ENCODE data around the gene ELOB.
A peak's percentile ranks its signal among the peaks of the same experiment; 100 is the strongest.

ELOB gene

DNA sequence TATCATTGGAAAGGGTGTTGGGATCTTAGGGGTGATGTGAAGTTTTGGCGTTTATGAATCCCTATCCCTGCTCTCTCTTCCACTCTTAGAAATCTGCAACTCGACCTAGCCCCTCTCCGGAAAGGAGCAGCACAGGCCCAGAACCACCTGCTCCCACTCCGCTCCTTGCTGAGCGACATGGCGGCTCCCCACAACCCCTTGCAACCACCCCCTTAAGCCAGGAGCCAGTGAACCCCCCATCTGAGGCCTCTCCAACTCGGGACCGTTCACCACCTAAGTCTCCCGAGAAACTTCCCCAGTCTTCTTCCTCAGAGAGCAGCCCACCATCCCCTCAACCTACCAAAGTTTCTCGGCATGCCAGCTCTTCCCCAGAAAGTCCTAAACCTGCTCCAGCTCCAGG is 15.6 kb downstream of the ELOB start:
- peaks cover 3 to 21% (median 12%) of the 10 kb centered on the region in 5 donors for H3K4me1 ChIP-seq (ENCODE audit: control insufficient read depth in 5 of 5, insufficient read depth in 5 of 5, low read length in 5 of 5)
- no peaks in the 10 kb centered on the region for H3K9me3 ChIP-seq (ENCODE audit: control insufficient read depth in 5 of 5, low read length in 5 of 5)
- H3K36me3 ChIP-seq (ENCODE audit: control insufficient read depth in 5 of 5, insufficient read depth in 5 of 5, low read length in 5 of 5), result peaks cover 34 to 100% (median 92%) of the 10 kb centered on the region in 5 donors
- H3K27me3 ChIP-seq (ENCODE audit: control insufficient read depth in 5 of 5, insufficient read depth in 4 of 5, low read length in 5 of 5), result no peaks in the 10 kb centered on the region
- H3K4me3 ChIP-seq (ENCODE audit: low read depth in 1 of 5, low read length in 5 of 5), result no peak overlapping the region
- H3K27ac ChIP-seq (ENCODE audit: low read depth, low read length), result no peak overlapping the region
- no peak overlapping the region for H3K9ac ChIP-seq (ENCODE audit: low read length in 5 of 5)

DNA sequence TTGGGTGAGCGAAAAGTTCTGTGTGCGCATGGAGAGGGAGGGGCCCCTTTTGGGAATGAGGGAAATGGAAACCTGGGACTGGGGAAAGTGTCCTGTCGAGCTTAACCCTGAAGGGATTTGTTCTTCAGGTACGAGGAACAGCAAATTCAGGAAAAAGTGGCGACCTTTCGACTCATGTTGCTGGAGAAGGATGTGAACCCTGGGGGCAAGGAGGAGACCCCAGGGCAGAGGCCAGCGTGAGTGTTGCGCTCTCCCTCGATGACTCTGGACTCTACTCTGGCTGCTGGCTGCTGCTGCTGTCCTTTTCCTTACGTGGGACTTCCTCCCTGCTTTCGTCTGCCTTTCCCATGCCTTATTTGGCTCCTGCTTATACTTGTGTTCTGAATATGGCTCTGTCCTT is 19.7 kb downstream of the ELOB start:
- Histone ChIP-seq H3K27me3 (ENCODE audit: control insufficient read depth in 5 of 5, insufficient read depth in 4 of 5, low read length in 5 of 5) (no peaks in the 10 kb centered on the region), H3K27ac (ENCODE audit: low read depth, low read length) (no peak overlapping the region), H3K36me3 (ENCODE audit: control insufficient read depth in 5 of 5, insufficient read depth in 5 of 5, low read length in 5 of 5) (peaks cover 22 to 61% (median 51%) of the 10 kb centered on the region in 5 donors), H3K9me3 (ENCODE audit: control insufficient read depth in 5 of 5, low read length in 5 of 5) (no peaks in the 10 kb centered on the region), H3K4me3 (ENCODE audit: low read depth in 1 of 5, low read length in 5 of 5) (no peak overlapping the region), H3K4me1 (ENCODE audit: control insufficient read depth in 5 of 5, insufficient read depth in 5 of 5, low read length in 5 of 5) (peaks cover 10 to 47% (median 44%) of the 10 kb centered on the region in 5 donors), H3K9ac (ENCODE audit: low read length in 5 of 5) (peak overlapping the region in 1 of 5 donors; percentile 8)

DNA sequence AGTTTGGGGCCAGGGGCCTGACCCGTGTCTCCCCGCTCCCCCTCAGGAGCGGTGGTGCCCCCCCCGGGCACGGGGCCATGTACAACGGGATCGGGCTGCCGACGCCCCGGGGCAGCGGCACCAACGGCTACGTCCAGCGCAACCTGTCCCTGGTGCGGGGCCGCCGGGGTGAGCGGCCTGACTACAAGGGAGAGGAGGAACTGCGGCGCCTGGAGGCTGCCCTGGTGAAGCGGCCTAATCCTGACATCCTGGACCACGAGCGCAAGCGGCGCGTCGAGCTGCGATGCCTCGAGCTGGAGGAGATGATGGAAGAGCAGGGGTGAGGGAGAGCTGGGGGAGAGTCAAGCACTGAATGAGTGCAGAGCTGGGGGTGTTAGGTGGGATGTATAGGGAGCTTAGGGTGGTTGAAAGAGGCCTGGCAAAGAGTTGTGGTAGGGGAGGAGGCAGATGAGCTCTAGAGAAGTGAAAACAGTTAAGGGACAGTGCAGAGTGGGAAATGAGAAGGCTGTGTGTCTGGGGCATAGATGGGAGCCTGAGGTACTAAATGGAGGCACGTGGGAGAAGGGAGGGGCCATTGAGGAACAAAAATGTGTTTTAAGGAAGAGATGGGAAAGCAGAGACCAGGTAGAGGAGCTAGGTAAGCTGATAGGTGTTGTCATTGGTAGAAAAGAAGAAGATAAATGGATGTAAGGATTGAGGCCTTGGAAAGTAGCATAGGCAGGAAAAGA is 20.6 kb downstream of the ELOB start:
- Histone ChIP-seq H3K36me3 (ENCODE audit: control insufficient read depth in 5 of 5, insufficient read depth in 5 of 5, low read length in 5 of 5) (peaks cover 22 to 52% (median 43%) of the 10 kb centered on the region in 5 donors), H3K9ac (ENCODE audit: low read length in 5 of 5) (peak overlapping the region in 3 of 5 donors; percentile 16 to 91 (median 54)), H3K4me3 (ENCODE audit: low read depth in 1 of 5, low read length in 5 of 5) (peak overlapping the region in 1 of 5 donors; percentile 32), H3K27ac (ENCODE audit: low read depth, low read length) (no peak overlapping the region), H3K4me1 (ENCODE audit: control insufficient read depth in 5 of 5, insufficient read depth in 5 of 5, low read length in 5 of 5) (peaks cover 10 to 54% (median 51%) of the 10 kb centered on the region in 5 donors), H3K9me3 (ENCODE audit: control insufficient read depth in 5 of 5, low read length in 5 of 5) (no peaks in the 10 kb centered on the region), H3K27me3 (ENCODE audit: control insufficient read depth in 5 of 5, insufficient read depth in 4 of 5, low read length in 5 of 5) (no peaks in the 10 kb centered on the region)

DNA sequence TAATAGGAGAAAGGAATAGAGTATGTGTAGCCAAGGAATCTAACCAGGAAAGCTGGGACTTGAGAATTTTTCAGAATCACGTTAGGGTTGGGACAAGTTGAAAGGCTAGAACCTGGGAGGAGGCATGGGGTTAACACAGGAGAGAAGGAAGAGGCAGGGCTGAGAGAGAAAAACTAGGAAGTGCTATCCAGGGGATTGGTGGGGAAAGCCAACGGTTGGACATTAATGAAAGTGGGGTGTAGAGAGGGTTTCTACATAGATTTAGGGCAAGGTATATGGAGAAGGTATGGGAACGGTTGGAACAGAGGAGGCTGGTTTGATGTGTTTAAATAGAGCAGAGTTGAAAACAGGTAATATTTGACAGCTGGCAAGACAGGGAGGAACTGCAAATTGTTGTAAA is 21.9 kb downstream of the ELOB start:
- no peak overlapping the region for H3K27ac ChIP-seq (ENCODE audit: low read depth, low read length)
- H3K9ac ChIP-seq (ENCODE audit: low read length in 5 of 5), result peak overlapping the region; percentile 68 to 97 (median 92)
- peak overlapping the region in 3 of 5 donors; percentile 73 to 84 (median 83) for H3K4me3 ChIP-seq (ENCODE audit: low read depth in 1 of 5, low read length in 5 of 5)

DNA sequence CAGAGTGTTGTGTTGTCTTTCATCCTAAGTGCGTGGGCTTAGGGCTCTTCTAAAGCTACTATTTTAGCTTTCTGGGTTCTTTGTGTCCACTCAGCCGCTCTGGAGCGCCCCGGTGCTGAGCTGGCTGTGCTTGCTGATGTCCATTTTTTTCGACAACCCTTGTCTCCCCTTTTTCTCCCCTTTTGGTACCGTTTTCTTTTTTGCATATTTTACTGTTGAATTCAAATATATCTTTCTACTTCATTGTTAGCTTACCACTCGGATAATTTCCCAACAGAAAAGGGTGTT is 23.4 kb downstream of the ELOB start:
- H3K4me3 ChIP-seq (ENCODE audit: low read depth in 1 of 5, low read length in 5 of 5), result peak overlapping the region; percentile 73 to 89 (median 83)
- no peaks in the 10 kb centered on the region for H3K9me3 ChIP-seq (ENCODE audit: control insufficient read depth in 5 of 5, low read length in 5 of 5)
- peak overlapping the region; percentile 85 to 97 (median 92) for H3K9ac ChIP-seq (ENCODE audit: low read length in 5 of 5)
- peaks cover 10 to 55% (median 52%) of the 10 kb centered on the region in 5 donors for H3K4me1 ChIP-seq (ENCODE audit: control insufficient read depth in 5 of 5, insufficient read depth in 5 of 5, low read length in 5 of 5)
- peak overlapping the region; percentile 94 for H3K27ac ChIP-seq (ENCODE audit: low read depth, low read length)
- H3K36me3 ChIP-seq (ENCODE audit: control insufficient read depth in 5 of 5, insufficient read depth in 5 of 5, low read length in 5 of 5), result peaks cover 4 to 25% (median 15%) of the 10 kb centered on the region in 5 donors
- H3K27me3 ChIP-seq (ENCODE audit: control insufficient read depth in 5 of 5, insufficient read depth in 4 of 5, low read length in 5 of 5), result no peaks in the 10 kb centered on the region

More for the DNA sequence above, 21.9 kb downstream of the ELOB start:
- H3K27me3 ChIP-seq (ENCODE audit: control insufficient read depth in 5 of 5, insufficient read depth in 4 of 5, low read length in 5 of 5), result no peaks in the 10 kb centered on the region
- no peaks in the 10 kb centered on the region for H3K9me3 ChIP-seq (ENCODE audit: control insufficient read depth in 5 of 5, low read length in 5 of 5)
- H3K4me1 ChIP-seq (ENCODE audit: control insufficient read depth in 5 of 5, insufficient read depth in 5 of 5, low read length in 5 of 5), result peaks cover 10 to 55% (median 52%) of the 10 kb centered on the region in 5 donors
- peaks cover 11 to 39% (median 30%) of the 10 kb centered on the region in 5 donors for H3K36me3 ChIP-seq (ENCODE audit: control insufficient read depth in 5 of 5, insufficient read depth in 5 of 5, low read length in 5 of 5)

DNA sequence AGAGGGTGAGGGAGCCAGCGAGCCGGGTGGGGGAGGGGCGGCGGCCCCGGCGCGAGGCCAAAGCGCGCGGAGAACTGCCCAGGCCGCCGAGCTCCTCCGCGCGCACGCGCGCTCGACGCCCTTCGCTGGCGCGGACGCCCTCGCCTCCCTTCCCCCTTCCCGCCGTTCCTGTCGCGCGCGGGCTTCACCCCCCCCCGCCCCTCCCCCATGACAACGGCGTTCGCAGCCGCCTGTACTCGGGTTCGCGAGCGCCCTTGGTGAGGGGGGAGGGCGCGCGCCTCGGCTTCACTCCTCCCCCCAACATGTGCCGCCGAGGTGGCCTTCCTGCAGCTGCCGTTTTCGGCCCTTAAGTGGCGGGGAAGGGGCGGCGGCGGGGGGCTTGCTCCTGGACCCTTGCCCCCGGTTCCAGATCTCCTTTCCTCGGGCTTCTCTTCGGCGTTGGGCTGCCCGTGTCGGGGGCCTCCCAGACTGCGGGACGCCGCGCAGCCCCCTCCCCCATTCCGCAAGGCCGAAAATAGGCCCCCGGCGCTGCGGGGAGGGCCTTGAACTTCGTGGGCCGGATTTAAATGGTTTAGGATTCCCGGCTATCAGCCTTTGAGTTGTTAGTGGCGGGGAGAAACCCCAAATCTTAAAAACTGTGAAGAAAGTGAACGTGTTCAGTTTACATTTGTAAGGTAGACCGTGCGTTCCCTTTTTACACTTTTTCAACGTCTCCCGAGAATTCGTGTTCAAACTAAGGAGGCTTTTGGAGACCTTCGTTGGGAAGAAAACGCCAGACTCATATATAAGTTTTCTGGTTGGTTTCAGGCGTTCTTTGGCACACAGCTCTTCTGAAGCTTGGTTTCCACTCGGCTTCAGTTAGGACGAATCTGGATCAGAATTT is 24.0 kb downstream of the ELOB start:
- Histone ChIP-seq H3K4me3 (ENCODE audit: low read depth in 1 of 5, low read length in 5 of 5) (peak overlapping the region; percentile 73 to 89 (median 84)), H3K4me1 (ENCODE audit: control insufficient read depth in 5 of 5, insufficient read depth in 5 of 5, low read length in 5 of 5) (peaks cover 10 to 55% (median 52%) of the 10 kb centered on the region in 5 donors), H3K36me3 (ENCODE audit: control insufficient read depth in 5 of 5, insufficient read depth in 5 of 5, low read length in 5 of 5) (peaks cover 0 to 19% (median 9%) of the 10 kb centered on the region in 5 donors), H3K9ac (ENCODE audit: low read length in 5 of 5) (peak overlapping the region; percentile 85 to 97 (median 93)), H3K27ac (ENCODE audit: low read depth, low read length) (peak overlapping the region; percentile 94), H3K9me3 (ENCODE audit: control insufficient read depth in 5 of 5, low read length in 5 of 5) (no peaks in the 10 kb centered on the region), H3K27me3 (ENCODE audit: control insufficient read depth in 5 of 5, insufficient read depth in 4 of 5, low read length in 5 of 5) (no peaks in the 10 kb centered on the region)

DNA sequence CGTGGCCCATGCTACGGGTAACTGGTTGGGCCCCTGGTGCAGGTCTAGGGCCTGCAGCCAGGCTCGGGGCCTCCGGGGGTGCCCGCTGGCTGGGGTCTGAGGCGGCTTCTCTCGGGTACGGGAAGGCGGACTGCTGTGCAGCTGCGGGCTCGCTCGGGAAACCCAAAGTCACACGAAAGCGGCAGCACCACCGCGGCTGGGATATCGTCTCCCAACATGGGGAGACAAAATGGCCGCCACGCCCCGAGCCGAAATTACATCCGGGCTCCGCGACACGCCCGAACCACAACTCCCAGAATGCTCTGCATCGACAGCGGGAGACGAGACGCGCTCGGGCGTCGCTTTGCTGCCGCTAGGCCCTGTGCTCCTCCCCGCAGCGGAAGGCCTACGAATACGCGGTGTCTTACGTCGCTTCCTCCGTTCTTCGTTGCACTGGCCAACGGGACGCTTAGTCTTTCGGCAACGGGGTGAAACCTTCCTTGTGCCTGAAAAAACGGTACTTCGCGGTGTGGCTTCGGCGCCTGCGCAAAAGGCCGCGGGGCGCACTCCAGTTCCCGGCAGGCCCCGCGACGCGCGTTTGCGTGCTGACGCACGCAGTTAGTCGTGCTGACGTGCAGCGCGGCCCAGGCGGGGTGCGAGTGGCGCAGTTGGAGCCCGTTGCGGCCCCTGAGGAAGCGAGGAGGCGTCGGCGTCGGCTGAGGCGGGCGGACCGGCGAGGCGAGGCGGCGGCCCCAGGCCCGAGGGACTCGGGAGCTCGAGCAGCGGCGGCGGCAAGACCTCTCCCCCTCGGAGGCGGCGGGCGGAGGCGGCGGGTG is 24.8 kb downstream of the ELOB start, which contains the start of gene SRRM2:
Gene SRRM2, plus strand, starts transcription at position 604 of the 815 bp plus-strand sequence. CDS start 3,727 bp downstream, outside the sequence.
- Histone ChIP-seq H3K27ac (ENCODE audit: low read depth, low read length) (peak within 1 kb of the TSS; percentile 94), H3K4me1 (ENCODE audit: control insufficient read depth in 5 of 5, insufficient read depth in 5 of 5, low read length in 5 of 5) (peaks cover 8 to 50% (median 47%) of the 10 kb centered on the region in 5 donors), H3K9ac (ENCODE audit: low read length in 5 of 5) (peak within 1 kb of the TSS; percentile 85 to 97 (median 93)), H3K9me3 (ENCODE audit: control insufficient read depth in 5 of 5, low read length in 5 of 5) (no peaks in the 10 kb centered on the region), H3K4me3 (ENCODE audit: low read depth in 1 of 5, low read length in 5 of 5) (peak within 1 kb of the TSS; percentile 73 to 89 (median 84)), H3K27me3 (ENCODE audit: control insufficient read depth in 5 of 5, insufficient read depth in 4 of 5, low read length in 5 of 5) (no peaks in the 10 kb centered on the region), H3K36me3 (ENCODE audit: control insufficient read depth in 5 of 5, insufficient read depth in 5 of 5, low read length in 5 of 5) (peaks cover 0 to 10% (median under 1%) of the 10 kb centered on the region in 5 donors)

DNA sequence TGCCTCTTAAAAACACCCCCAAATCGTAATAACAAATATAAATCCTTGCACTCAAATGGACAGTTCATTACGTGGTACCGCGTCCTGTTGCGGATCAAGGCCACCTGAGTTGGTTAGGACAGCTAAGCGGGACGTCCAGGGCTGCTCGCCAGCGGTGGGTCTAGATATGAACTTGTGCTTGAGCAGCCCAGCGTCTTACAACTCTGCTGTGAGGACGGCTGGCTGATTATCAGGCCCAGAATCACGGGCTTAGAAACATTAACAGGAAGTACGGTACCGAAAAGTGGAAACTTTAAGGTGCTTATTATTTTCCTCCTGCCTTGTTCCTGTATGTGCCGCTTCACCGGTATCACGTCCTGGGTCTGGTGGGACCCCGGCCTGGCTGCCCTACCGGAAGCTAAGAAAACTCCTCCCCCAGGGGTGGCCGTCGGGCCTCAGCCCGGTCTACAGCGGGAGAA is 25.5 kb downstream of the ELOB start:
- H3K36me3 ChIP-seq (ENCODE audit: control insufficient read depth in 5 of 5, insufficient read depth in 5 of 5, low read length in 5 of 5), result peaks cover 0 to 4% (median 0%) of the 10 kb centered on the region in 5 donors
- H3K9ac ChIP-seq (ENCODE audit: low read length in 5 of 5), result peak overlapping the region in 4 of 5 donors; percentile 85 to 97 (median 94)
- H3K4me1 ChIP-seq (ENCODE audit: control insufficient read depth in 5 of 5, insufficient read depth in 5 of 5, low read length in 5 of 5), result peaks cover 8 to 44% (median 41%) of the 10 kb centered on the region in 5 donors
- H3K4me3 ChIP-seq (ENCODE audit: low read depth in 1 of 5, low read length in 5 of 5), result peak overlapping the region; percentile 70 to 89 (median 83)
- H3K9me3 ChIP-seq (ENCODE audit: control insufficient read depth in 5 of 5, low read length in 5 of 5), result no peaks in the 10 kb centered on the region
- H3K27me3 ChIP-seq (ENCODE audit: control insufficient read depth in 5 of 5, insufficient read depth in 4 of 5, low read length in 5 of 5), result no peaks in the 10 kb centered on the region
- peak overlapping the region; percentile 94 for H3K27ac ChIP-seq (ENCODE audit: low read depth, low read length)

DNA sequence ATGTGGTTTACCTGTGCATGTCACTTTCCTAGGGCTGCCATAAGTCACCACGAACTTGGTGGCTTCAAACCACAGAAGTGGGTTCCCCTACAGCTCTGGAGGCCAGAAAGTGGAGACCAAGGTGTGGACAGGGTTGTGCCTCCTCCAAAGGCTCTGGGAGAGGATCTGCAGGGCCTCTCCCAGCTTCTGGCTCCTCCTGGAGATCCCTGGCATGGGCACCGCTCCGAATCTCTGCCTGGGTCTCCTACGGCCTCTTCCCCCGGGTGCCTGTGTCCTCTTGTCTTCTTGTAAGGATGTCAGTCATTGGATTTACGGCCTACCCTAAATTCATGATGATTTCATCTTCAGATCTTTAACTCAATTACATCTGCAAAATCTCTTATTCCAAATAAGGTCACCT is 27.1 kb downstream of the ELOB start:
- peaks cover 0 to 8% (median 0%) of the 10 kb centered on the region in 5 donors for H3K27me3 ChIP-seq (ENCODE audit: control insufficient read depth in 5 of 5, insufficient read depth in 4 of 5, low read length in 5 of 5)
- no peak overlapping the region for H3K4me3 ChIP-seq (ENCODE audit: low read depth in 1 of 5, low read length in 5 of 5)
- H3K4me1 ChIP-seq (ENCODE audit: control insufficient read depth in 5 of 5, insufficient read depth in 5 of 5, low read length in 5 of 5), result peaks cover 3 to 27% (median 24%) of the 10 kb centered on the region in 5 donors
- H3K9ac ChIP-seq (ENCODE audit: low read length in 5 of 5), result no peak overlapping the region
- H3K36me3 ChIP-seq (ENCODE audit: control insufficient read depth in 5 of 5, insufficient read depth in 5 of 5, low read length in 5 of 5), result no peaks in the 10 kb centered on the region
- no peak overlapping the region for H3K27ac ChIP-seq (ENCODE audit: low read depth, low read length)
- no peaks in the 10 kb centered on the region for H3K9me3 ChIP-seq (ENCODE audit: control insufficient read depth in 5 of 5, low read length in 5 of 5)

Data from subcutaneous abdominal adipose tissue (tissue), 5 donors.